Fibroblast of mammary gland (primary cell): ENCODE data around the gene GLB1L2.

ENCODE experiments used
- DNase-seq: peaks from one replicate; pipeline ENCODE4 v3.0.0-alpha.2; 2010; ENCODE audit warnings: low read depth
- H3K4me3 ChIP-seq: 2 replicates; pipeline ENCODE4 v1.5.1; 2011; ENCODE audit warnings: low read depth, mild to moderate bottlenecking, low read length, moderate library complexity; ENCODE audit not compliant: control insufficient read depth
- TF ChIP-seq, protein P1 (sequence below): conservative IDR thresholded peaks from 2 replicates; pipeline ENCODE4 v1.5.1; 2011; ENCODE audit warnings: low read depth, low read length, inconsistent platforms; ENCODE audit not compliant: control insufficient read depth, insufficient read depth

Gene GLB1L2

DNA sequence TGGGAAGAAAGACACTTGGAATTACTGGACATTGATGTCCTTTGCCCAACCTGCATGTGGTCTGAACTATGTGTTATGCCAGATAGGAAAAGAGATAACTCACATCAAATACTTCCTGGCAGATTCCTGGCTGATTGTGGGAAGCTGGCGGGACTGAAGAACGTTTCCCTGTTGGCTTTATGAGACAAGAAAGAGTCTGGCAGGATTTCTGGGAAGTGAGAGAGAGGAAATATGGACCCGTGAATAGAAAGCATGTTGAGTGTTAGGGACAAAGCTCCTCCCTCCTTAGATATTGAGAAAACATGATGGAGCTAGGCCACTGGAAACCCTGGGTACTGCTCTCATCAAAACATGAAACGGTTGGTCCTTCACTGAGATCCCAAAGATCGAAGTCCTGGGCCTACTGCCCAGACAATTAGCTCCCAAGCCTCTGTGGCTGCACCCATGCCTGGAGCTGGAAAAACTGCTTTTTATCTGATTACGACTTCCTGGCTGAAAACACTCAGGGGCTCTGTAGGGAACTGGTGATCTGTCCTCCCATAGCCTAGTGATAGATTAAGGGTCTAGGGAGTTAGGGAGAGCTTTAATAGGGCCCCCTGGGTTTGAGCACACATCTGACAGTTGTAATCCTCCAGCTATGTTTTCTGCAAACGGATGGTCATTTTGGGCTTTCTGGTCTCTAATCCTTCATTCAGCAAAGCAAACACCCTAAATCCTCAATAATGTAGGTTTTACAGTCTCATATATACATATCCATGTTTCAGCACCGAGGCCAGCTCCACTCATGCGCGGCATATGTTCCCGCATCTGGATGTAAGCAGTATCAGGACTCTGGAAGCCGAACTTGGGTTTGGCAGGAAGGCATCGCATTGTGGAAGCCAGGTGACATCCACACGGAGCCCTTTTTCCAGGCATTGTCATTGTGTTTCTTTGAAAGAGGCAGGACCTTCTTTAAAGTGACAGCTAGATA lies 86.4 kb downstream of the GLB1L2 start:
- no peak overlapping the region for H3K4me3 ChIP-seq
- TF ChIP-seq, protein P1, sequence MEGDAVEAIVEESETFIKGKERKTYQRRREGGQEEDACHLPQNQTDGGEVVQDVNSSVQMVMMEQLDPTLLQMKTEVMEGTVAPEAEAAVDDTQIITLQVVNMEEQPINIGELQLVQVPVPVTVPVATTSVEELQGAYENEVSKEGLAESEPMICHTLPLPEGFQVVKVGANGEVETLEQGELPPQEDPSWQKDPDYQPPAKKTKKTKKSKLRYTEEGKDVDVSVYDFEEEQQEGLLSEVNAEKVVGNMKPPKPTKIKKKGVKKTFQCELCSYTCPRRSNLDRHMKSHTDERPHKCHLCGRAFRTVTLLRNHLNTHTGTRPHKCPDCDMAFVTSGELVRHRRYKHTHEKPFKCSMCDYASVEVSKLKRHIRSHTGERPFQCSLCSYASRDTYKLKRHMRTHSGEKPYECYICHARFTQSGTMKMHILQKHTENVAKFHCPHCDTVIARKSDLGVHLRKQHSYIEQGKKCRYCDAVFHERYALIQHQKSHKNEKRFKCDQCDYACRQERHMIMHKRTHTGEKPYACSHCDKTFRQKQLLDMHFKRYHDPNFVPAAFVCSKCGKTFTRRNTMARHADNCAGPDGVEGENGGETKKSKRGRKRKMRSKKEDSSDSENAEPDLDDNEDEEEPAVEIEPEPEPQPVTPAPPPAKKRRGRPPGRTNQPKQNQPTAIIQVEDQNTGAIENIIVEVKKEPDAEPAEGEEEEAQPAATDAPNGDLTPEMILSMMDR = no peak
- DNase-seq = peak; percentile 8

DNA sequence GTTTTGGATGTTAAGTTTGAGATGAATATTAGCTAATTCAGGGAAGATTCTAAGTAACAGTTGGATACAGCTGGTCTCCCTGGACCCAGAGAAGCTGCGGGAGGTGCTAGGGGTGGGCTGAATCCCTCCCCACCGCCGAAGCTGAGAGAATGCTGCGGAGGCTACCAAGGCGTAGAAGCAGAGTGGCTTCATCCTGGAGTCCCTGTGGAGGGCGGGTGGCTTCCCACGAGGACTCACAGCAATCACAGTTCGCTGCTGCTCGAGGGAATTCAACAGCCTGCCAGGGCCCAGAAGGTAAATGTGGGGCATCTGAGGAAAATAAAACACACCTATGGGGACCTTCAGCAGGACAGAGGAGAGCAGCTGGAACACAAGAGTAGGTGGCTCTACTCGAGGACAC lies 91.3 kb downstream of the GLB1L2 start:
- TF ChIP-seq, protein P1 = no peak

DNA sequence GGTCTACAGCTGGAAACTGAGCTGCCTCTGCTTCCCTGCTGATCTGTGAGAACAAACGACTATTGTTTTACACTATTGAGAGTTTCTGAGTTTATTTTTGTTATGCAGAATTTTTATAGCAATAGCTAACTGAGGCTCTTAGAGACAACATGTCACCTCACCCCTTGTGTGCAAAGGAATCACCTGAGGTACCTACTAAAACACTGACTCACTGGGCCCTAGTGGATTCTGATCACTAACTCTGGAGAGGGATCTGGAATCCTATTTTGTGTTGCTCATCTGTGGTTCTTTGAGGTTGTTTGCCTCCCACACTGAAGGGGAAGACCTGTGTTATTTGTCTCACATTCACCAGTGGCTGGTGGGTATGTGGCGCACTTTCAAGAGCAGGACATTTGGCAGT lies 93.6 kb downstream of the GLB1L2 start:
- no peak for DNase-seq
- H3K4me3 ChIP-seq = no peak overlapping the region
- TF ChIP-seq, protein P1 = no peak

More for the DNA sequence above, 91.3 kb downstream of the GLB1L2 start:
- no peak for DNase-seq
- no peak overlapping the region for H3K4me3 ChIP-seq
